ENCODE results near the gene LCK.
"Not testable (repeated sequence)": the region's sequence is repeated elsewhere in the genome, so short reads cannot be mapped to it uniquely, and the experiment has no call there.

LCK gene

DNA sequence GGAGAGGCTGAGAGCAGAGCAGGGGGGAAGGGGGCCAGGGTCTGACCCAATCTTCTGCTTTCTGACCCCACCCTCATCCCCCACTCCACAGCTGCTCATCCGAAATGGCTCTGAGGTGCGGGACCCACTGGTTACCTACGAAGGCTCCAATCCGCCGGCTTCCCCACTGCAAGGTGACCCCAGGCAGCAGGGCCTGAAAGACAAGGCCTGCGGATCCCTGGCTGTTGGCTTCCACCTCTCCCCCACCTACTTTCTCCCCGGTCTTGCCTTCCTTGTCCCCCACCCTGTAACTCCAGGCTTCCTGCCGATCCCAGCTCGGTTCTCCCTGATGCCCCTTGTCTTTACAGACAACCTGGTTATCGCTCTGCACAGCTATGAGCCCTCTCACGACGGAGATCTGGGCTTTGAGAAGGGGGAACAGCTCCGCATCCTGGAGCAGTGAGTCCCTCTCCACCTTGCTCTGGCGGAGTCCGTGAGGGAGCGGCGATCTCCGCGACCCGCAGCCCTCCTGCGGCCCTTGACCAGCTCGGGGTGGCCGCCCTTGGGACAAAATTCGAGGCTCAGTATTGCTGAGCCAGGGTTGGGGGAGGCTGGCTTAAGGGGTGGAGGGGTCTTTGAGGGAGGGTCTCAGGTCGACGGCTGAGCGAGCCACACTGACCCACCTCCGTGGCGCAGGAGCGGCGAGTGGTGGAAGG lies 23.7 kb downstream of the LCK start:
- H3K4me3 ChIP-seq (replicated peaks in 1 of 2; ENCODE audit: low read depth in 2 of 2, low read length in 2 of 2), result no peak overlapping the region
- TF ChIP-seq, protein P1, sequence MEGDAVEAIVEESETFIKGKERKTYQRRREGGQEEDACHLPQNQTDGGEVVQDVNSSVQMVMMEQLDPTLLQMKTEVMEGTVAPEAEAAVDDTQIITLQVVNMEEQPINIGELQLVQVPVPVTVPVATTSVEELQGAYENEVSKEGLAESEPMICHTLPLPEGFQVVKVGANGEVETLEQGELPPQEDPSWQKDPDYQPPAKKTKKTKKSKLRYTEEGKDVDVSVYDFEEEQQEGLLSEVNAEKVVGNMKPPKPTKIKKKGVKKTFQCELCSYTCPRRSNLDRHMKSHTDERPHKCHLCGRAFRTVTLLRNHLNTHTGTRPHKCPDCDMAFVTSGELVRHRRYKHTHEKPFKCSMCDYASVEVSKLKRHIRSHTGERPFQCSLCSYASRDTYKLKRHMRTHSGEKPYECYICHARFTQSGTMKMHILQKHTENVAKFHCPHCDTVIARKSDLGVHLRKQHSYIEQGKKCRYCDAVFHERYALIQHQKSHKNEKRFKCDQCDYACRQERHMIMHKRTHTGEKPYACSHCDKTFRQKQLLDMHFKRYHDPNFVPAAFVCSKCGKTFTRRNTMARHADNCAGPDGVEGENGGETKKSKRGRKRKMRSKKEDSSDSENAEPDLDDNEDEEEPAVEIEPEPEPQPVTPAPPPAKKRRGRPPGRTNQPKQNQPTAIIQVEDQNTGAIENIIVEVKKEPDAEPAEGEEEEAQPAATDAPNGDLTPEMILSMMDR (IDR thresholded peaks at IDR 0.05; ENCODE audit: low read depth, low read length), result no peak
- no peak for DNase-seq (ENCODE audit: low read depth in 2 of 2)

- DNase-seq (ENCODE audit: low read depth in 2 of 2), result peak; percentile 18 to 19
- TF ChIP-seq, protein P1 (IDR thresholded peaks at IDR 0.05; ENCODE audit: low read depth, low read length), result no peak
- no peak overlapping the region for H3K4me3 ChIP-seq (replicated peaks in 1 of 2; ENCODE audit: low read depth in 2 of 2, low read length in 2 of 2)
Measured at GRCh38 chr1:32275424-32275823, 24.4 kb downstream of the LCK start.

GRCh38 chr1:32276032-32276782 lies 25.1 kb downstream of the LCK start:
- TF ChIP-seq, protein P1 (IDR thresholded peaks at IDR 0.05; ENCODE audit: low read depth, low read length), result no peak
- no peak for DNase-seq (ENCODE audit: low read depth in 2 of 2)
- no peak overlapping the region for H3K4me3 ChIP-seq (replicated peaks in 1 of 2; ENCODE audit: low read depth in 2 of 2, low read length in 2 of 2)

GRCh38 chr1:32284777-32285176 lies 33.7 kb downstream of the LCK start:
- not testable (repeated sequence) for DNase-seq (ENCODE audit: low read depth in 2 of 2); H3K4me3 ChIP-seq (replicated peaks in 1 of 2; ENCODE audit: low read depth in 2 of 2, low read length in 2 of 2)

GRCh38 chr1:32285658-32286057 lies 34.6 kb downstream of the LCK start:
- H3K4me3 ChIP-seq (replicated peaks in 1 of 2; ENCODE audit: low read depth in 2 of 2, low read length in 2 of 2), result no peak overlapping the region
- TF ChIP-seq, protein P1 (IDR thresholded peaks at IDR 0.05; ENCODE audit: low read depth, low read length), result no peak
- no peak for DNase-seq (ENCODE audit: low read depth in 2 of 2)

GRCh38 chr1:32286763-32287162 lies 35.7 kb downstream of the LCK start:
- TF ChIP-seq, protein P1 (IDR thresholded peaks at IDR 0.05; ENCODE audit: low read depth, low read length), result no peak
- DNase-seq (ENCODE audit: low read depth in 2 of 2), result no peak
- no peak overlapping the region for H3K4me3 ChIP-seq (replicated peaks in 1 of 2; ENCODE audit: low read depth in 2 of 2, low read length in 2 of 2)

GRCh38 chr1:32289256-32289655 lies 38.2 kb downstream of the LCK start:
- no peak overlapping the region for H3K4me3 ChIP-seq (replicated peaks in 1 of 2; ENCODE audit: low read depth in 2 of 2, low read length in 2 of 2)
- DNase-seq (ENCODE audit: low read depth in 2 of 2), result no peak
- TF ChIP-seq, protein P1 (IDR thresholded peaks at IDR 0.05; ENCODE audit: low read depth, low read length), result no peak

All from cardiac fibroblast (primary cell).